Kidney (tissue), 14 donors: ENCODE data around the gene CHEK2. TPM values are rescaled to one million over a fixed set of nuclear protein-coding genes. Genes with fewer than 3 reads are reported as not detected.
"Not testable (repeated sequence)": the region's sequence is repeated elsewhere in the genome, so short reads cannot be mapped to it uniquely, and the experiment has no call there.

ENCODE experiments used
- DNase-seq, 5 donors: peaks; one replicate each; pipeline ENCODE4 v3.0.0-alpha.2; 2013 to 2020
- FAIRE-seq: peaks from 2 replicates; lab custom pipeline; 2012; peaks lifted over from hg19 to GRCh38; lab: Jason Lieb, UNC
- H3K27ac ChIP-seq, 2 donors: one replicate each; pipeline ENCODE4 v1.7.0; 2013; ENCODE audit warnings: low read depth in 2 of 2, low read length in 2 of 2, inconsistent platforms in 1 of 2
- H3K27me3 ChIP-seq: one replicate; pipeline ENCODE4 v1.7.1; 2013; ENCODE audit warnings: low read length, inconsistent platforms; ENCODE audit not compliant: control insufficient read depth, insufficient read depth
- H3K36me3 ChIP-seq, 3 donors: one replicate each; pipeline versions ENCODE4 v1.7.0 to v1.7.1; 2013; ENCODE audit warnings: low read length in 3 of 3, control low read depth in 1 of 3, inconsistent platforms in 1 of 3; ENCODE audit not compliant: insufficient read depth in 3 of 3, control insufficient read depth in 2 of 3
- H3K4me1 ChIP-seq, 3 donors: one replicate each; pipeline versions ENCODE4 v1.7.0 to v1.7.1; 2013; ENCODE audit warnings: low read length in 3 of 3, inconsistent platforms in 1 of 3, low read depth in 1 of 3; ENCODE audit not compliant: control insufficient read depth in 2 of 3, insufficient read depth in 2 of 3
- H3K4me3 ChIP-seq, 3 donors: one replicate each; pipeline versions ENCODE4 v1.7.0 to v1.8.1; 2013; ENCODE audit warnings: low read length in 3 of 3, control low read depth in 1 of 3, inconsistent platforms in 1 of 3
- H3K9ac ChIP-seq, 3 donors: one replicate each; pipeline versions ENCODE4 v1.7.0 to v1.7.1; 2013; ENCODE audit warnings: low read length in 3 of 3, control low read depth in 1 of 3, inconsistent platforms in 1 of 3
- H3K9me3 ChIP-seq, 3 donors: one replicate each; pipeline versions ENCODE4 v1.7.0 to v1.7.1; 2013; ENCODE audit warnings: low read length in 3 of 3, control low read depth in 1 of 3, inconsistent platforms in 1 of 3; ENCODE audit not compliant: control insufficient read depth in 2 of 3, insufficient read depth in 1 of 3
- CTCF ChIP-seq: IDR thresholded peaks from 3 replicates; pipeline ENCODE4 v1.5.1; 2012; ENCODE audit warnings: mild to moderate bottlenecking, moderate library complexity, borderline replicate concordance; ENCODE audit not compliant: insufficient read depth; ENCODE audit errors: extremely low read depth
- intact Hi-C: fragments of 100-400 bp; cut with DNase I; formaldehyde crosslinking; loops from one replicate; pipeline ENCODE4 v1.11.1; 2022
- polyA plus RNA-seq: library from polyadenylated mRNA; stranded (reverse); fragments of 350-450 nt; fragmentation: Illumina TruSeq; extraction: RNeasy Lipid Tissue Mini Kit (QIAGEN cat#74804); gene quantifications from one replicate; pipeline ENCODE4 v1.2.3, GENCODE V29; 2014; ENCODE audit warnings: low read depth, low replicate concordance; ENCODE audit not compliant: insufficient read depth
- total RNA-seq: library from RNA; stranded (reverse); fragmentation: NEBNext Ultra II Directional; extraction: Animal tissue kit (Norgen Biotek cat#: 25700); gene quantifications from one replicate; pipeline ENCODE4 v1.2.1, GENCODE V29; 2021
- donor health status: control.
- donor health status: control.
- donor health status: control.
- donor health status: control.
- donor health status: control.
- donor health status: DM: yes; HTN: yes; CAD: no.
- donor health status: Normal renal cell carcinoma (clear cell type).

Gene CHEK2
- total and polyA plus RNA-seq, 2 donors from 2014 or later = 4.6 to 10.1 TPM

- intact Hi-C loops = no loop called here
- Histone ChIP-seq H3K27me3 (no peaks in the 10 kb centered on the region), H3K9me3 (no peaks in the 10 kb centered on the region), H3K9ac (no peak overlapping the region), H3K36me3 (no peaks in the 10 kb centered on the region), H3K4me3 (no peak overlapping the region), H3K27ac (no peak overlapping the region), H3K4me1 (no peaks in the 10 kb centered on the region)
- no peak for TF ChIP-seq CTCF
- DNase-seq = no peak
- no peak for FAIRE-seq
These were observed 70.9 kb downstream of the CHEK2 start for GRCh38 chr22:28670756-28671155.

DNA sequence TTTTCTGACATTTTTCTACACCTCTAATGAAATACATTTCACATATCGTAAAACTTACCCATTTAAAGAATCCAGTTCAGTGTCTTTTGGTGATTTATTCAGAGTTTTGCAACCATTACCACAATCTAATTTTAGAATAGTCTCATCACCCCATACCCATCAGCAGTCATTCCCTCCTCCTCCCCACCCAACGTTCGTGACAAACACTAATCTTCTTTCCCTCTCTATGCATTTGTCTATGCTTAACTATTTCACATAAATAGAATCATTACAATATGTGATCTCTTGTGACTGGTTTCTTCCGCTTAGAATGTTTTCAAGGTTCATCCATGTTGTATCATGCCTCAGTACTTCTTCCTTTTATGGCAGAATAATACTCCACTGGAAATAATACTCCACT is 71.5 kb downstream of the CHEK2 start:
- Histone ChIP-seq H3K27me3 (no peaks in the 10 kb centered on the region), H3K4me3 (no peak overlapping the region), H3K9ac (no peak overlapping the region), H3K9me3 (no peaks in the 10 kb centered on the region), H3K36me3 (no peaks in the 10 kb centered on the region), H3K4me1 (no peaks in the 10 kb centered on the region), H3K27ac (no peak overlapping the region)
- FAIRE-seq (no peak), DNase-seq (no peak)
- no peak for TF ChIP-seq CTCF
- intact Hi-C loops = no loop called here

DNA sequence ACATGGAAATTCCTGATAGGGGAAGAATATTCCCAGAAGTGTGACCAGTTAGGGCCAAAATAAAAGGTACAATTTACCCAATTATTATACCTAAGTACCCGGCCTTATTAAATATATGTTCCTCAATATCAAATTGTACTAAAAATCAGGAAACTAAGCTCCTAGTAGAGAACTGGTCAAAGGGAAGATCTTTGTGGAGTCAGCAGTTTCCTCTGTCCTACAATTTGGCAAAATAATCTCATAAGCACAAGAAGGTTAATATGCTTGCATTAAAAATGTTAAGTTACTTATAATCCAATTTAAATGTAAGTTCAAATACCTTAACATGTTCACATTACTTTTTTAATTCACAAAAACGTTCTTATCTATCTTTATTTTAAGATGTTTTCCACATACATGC is 72.2 kb downstream of the CHEK2 start:
- H3K27ac ChIP-seq = no peak overlapping the region
- DNase-seq (no peak), FAIRE-seq (no peak)
- H3K9me3 ChIP-seq = no peaks in the 10 kb centered on the region
- no peaks in the 10 kb centered on the region for H3K4me1 ChIP-seq
- no peaks in the 10 kb centered on the region for H3K27me3 ChIP-seq
- H3K9ac ChIP-seq = no peak overlapping the region
- no peaks in the 10 kb centered on the region for H3K36me3 ChIP-seq
- H3K4me3 ChIP-seq = no peak overlapping the region
- intact Hi-C loops = no loop called here
- TF ChIP-seq CTCF = no peak

- H3K4me1 ChIP-seq, H3K27ac ChIP-seq, H3K4me3 ChIP-seq, H3K27me3 ChIP-seq, intact Hi-C loops, H3K9ac ChIP-seq, H3K36me3 ChIP-seq, H3K9me3 ChIP-seq, FAIRE-seq, DNase-seq: not testable (repeated sequence)
These were observed 78.1 kb downstream of the CHEK2 start for GRCh38 chr22:28663569-28663942.
